ENCODE measurements around the gene EFNA2.
A peak's percentile ranks its signal among the peaks of the same experiment; 100 is the strongest.
"Not testable (repeated sequence)": the region's sequence is repeated elsewhere in the genome, so short reads cannot be mapped to it uniquely, and the experiment has no call there.

EFNA2 gene

DNA sequence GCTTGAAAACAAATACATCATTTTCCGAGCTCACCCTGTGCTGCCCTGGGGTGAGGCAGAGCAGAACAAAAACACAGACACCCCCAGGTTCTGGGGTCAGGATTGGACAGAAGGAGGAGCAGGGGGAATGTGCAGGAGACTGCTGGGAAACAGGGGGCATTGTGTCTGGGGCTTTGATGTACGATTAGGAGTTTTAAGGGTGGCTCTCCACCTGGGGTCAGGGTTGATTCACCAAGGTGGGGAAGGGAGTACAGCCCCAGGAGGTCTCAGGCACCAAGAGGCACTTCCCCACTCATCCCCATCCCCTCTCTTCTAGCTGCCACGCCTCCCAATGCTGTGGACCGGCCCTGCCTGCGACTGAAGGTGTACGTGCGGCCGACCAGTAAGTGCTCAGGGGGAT lies 12.6 kb downstream of the EFNA2 start:
- no peak for DNase-seq (ENCODE audit: low spot score)

DNA sequence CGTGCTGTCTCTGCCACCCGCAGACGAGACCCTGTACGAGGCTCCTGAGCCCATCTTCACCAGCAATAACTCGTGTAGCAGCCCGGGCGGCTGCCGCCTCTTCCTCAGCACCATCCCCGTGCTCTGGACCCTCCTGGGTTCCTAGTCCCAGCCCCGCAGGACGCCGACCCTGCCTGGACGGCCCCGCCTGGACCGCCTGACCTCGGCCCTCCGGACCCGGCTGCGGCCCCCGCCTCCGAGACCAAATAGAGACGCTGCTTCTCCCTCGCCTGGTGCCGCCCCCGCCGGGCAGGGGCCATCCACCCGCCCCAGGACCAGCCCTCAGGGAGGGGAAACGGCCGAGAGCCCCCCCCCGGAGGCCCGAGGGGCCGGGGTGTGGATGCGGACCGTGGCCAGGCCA lies 14.1 kb downstream of the EFNA2 start:
- no peak for DNase-seq (ENCODE audit: low spot score)

DNA sequence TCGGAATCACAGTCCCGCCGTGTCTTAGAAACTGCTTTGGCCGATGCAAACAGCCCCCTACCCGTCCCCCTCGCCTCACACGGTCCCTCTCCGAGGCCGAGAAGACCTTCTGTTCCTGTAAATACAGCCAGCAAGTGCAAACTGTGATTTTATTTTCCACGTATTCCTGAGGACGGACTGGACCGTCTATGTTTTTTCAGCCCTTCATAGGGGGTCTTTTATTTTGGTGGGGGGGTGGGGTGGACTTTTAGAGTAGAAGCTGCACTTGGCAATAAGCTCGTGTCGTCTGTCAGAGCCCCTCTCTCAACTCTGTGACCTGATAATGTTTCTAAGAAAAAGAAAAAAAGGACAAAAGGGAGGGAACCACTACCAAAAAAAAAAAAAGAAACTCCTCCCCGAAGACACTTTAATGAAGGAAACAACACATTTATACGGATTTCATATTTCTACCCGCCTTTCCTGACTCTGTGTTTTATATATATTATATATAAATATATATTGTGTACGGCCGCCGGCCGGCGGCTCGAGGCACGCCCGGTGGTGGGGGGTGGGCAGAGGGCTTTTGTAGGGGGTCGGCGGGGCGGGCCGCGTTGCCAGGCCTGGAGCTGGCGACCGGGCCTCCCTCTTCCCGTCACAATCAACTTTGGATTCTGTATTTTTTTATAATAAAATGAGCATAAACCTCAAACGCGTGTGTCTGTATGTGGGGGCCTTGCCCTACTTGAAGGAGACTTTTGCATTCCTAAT lies 15.2 kb downstream of the EFNA2 start:
- DNase-seq (ENCODE audit: low spot score): no peak

DNA sequence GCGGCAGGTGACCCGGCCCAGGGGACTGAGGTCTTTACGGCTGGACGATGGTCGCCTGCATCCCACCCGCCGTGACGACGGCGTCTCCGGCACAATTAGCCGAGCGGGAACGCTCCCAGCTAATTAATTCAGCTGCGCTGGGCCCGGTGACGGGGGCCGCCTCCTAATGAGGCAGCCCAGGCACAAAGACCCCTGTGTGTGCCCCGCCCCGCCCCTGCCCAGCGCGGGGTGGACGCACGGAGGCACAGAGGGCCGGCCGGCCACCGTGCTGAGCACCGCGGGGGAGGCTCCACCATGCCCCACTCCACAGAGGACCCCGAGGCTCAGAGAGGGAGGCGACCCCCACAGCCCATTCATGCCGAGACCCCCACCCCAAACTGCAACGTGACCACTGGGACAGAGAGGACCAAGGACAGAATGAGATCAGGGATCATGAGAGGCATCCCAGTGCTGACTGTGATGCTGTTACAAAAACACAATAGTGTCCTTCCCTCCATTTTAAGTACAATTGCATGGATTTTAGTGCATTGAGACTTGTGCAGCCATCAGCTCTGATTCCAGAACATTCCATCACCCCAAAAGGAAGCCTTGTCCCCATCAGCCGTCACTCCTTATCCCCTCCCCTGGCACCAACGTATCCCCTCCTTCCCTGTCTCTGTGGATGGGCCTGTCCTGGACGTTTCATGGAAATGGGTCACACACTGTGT lies 17.0 kb downstream of the EFNA2 start:
- DNase-seq (ENCODE audit: low spot score): peak; percentile 78

DNA sequence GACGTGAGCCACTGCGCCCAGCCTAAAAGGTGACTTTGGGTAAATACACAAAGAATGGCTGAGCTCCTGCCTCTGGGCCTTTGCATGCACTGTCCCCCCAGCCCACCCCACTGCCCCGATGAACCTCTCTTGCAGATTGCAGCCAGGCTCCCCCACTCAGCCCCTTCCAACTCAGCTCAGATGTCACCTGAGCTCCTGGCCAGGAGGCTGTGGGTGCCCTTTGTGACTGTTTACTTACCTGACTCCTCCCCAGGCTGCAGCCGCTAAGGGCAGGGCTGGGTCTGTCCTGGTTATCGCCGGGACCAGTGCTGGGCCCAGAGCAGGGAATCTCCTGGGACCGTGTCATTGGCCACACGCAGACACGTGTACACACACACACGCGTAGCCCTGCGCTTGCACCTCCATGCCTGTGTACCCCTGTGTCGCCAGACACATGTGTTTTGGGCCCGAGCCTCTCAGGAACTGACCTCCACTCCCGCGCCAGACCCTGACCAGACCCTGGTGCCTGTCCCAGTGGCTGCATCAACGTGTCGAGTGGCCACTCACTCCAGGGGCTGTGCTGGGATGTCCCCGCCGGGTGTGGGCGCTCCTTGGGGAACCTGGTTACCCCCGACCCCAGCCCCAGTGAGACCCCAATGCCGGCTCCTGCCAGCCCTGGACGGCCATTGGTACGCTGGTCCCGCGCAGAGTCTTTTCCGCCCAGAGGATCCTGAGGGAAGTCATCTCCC lies 18.7 kb downstream of the EFNA2 start:
- no peak for DNase-seq (ENCODE audit: low spot score)

DNA sequence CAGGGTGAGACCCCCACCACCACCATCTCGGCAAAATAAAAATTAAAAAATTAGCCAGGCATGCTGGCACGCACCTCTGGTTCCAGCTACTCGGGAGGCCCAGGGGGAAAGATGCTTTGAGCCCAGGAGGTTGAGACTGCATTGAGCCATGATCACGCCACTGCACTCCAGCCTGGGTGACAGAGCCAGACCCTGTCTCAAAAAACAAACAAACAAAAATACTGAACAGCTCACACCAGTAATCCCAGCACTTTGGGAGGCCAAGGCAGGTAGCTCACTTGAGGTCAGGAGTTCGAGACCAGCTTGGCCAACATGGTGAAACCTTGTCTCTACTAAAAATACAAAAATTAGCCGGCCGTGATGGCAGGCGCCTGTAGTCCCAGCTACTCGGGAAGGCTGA lies 19.7 kb downstream of the EFNA2 start:
- not testable (repeated sequence) for DNase-seq (ENCODE audit: low spot score)

DNA sequence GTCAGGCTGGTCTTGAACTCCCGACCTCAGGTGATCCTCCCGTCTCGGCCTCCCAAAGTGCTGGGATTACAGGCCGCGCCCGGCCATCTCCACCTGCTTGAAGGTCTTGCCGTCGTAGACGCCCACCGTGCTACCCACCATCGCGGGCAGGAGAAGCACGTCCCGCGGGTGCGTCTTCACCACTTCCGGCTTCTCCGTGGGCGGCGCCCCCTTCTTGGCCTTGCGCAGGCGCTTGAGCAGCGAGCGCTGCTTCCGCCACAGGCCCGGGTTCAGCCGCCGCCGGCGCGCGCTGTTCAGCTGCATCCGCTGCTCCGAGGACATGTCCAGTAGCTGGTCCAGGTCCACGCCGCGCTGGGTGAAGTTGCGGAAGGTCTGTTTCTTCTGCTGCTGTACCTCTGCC lies 21.6 kb downstream of the EFNA2 start:
- no peak for DNase-seq (ENCODE audit: low spot score)

DNA sequence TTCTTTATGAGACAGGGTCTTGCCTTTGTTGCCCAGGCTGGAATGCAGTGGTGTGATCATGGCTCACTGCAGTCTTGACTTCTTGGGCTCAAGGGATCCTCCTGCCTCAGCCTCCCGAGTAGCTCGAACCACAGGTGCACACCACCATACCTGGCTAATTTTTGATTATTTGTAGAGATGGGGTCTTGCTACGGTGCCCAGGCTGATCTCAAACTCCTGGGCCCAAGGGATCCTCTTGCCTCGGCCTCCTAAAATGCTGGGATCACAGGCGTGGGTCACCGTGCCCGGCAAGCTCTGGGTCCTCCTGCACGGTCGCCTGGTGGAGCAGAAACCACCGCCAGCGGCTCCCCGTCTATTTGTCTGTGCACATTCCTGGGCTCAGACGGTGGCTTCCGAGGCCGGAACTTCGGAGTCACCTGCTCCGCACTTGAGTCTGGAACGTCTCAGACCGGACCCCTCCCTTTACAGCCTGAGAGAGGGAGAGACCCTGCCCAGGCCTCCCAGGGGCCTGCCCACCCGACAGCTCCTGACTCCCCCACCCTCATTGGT lies 22.2 kb downstream of the EFNA2 start:
- DNase-seq (ENCODE audit: low spot score): no peak

DNA sequence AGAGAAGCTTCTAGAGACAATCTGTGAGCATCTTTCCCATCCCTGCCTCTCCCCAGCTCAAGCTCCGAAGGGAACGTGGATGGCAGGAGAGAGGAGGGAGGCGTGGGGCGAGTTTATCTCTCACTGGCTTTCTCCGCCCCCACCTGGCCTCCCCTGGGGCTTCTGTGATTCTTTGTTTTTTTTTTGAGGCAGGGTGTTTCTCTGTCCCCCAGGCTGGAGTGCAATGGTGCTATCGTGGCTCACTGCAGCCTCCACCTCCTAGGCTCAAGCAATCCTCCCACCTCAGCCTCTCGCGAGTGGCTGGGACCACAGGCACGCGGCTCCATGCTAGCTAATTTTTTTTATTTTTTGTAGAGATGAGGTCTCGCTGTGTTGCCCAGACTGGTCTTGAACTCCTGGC lies 23.0 kb downstream of the EFNA2 start:
- DNase-seq (ENCODE audit: low spot score): no peak

DNA sequence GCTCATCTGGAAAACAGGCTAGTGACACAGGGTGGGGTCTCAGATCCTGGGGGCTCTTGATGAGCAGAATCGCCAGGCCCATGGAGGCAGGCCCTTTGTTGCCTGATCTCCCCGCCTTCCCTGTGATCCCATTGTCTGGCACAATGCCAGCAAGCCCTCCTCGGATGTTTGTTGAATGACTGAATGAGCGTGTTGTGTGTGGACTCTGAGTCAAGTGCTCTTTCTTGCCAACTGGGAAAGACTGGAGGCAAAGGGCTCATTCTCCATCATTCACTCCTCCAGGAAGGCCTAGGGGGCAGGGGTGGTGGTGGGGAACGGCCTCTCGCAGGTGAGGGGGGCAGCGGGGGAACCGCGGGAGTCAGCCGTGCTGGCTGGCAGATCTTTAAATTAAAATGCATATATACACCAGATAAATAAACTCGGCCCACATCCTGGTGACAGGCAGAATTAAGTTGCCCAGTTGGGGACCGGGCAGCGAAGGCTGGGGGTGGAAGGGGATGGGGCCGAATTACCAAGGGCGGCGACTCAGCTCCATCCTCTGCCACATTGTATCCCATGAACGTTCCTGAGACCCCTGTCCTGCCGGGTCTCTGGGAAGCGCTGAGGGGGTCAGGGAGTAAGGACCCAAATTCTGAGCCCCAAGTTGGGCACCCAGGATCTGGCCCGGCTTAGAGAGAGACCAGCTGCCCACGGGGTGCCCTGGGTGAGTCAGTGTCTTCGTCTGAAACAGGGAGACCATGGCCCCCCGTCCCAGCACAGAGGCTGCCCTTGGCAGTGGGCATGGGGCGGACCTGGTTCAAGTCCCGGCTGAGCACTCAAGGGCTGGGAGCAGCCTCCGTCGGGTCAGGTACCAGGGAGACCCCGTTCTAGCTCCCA lies 24.5 kb downstream of the EFNA2 start:
- DNase-seq (ENCODE audit: low spot score): no peak

DNA sequence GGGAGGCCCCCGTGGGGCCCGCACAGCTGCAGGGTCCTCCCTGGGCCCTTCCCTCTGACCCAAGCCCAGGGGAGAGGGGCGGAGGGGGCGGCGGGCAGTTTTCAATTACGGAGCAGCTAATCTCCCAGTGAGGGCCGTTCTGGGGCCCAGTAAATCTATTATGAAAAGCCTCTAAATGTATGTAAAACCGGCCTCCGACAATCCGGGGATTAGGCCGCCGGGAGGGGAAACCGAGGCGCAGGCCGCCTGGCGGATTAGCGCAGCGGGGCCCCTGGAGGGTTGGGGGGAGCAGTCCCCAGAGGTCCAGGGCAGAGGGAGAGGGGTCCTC lies 25.1 kb downstream of the EFNA2 start:
- DNase-seq (ENCODE audit: low spot score): no peak

DNA sequence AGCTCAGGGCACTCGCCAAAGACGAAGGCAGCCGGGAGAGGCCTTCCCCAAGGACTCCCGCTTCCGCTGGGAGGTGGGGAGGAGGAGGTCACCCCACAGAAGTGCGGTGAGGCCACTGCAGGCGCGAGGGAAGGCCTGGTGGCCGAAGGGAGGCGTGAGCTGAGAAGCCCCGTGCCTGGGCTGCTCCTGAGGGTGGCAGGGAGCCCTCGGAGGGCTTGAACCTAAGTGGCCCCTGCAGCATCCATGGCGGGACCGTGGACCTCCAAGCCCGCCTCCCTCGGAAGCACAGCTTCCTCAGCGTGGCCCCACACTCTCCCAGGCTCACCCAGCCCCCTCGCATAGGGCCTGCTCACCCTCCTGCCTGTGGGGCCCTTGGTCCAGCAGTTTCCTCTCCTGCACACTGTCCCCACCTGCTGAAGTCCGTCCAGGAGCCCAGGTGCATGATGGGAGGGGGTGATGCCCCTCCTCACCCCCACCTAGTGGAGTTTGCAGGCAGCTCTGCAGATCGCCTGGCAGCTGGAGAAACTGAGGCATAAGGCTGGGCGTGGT lies 25.9 kb downstream of the EFNA2 start:
- DNase-seq (ENCODE audit: low spot score): no peak

DNA sequence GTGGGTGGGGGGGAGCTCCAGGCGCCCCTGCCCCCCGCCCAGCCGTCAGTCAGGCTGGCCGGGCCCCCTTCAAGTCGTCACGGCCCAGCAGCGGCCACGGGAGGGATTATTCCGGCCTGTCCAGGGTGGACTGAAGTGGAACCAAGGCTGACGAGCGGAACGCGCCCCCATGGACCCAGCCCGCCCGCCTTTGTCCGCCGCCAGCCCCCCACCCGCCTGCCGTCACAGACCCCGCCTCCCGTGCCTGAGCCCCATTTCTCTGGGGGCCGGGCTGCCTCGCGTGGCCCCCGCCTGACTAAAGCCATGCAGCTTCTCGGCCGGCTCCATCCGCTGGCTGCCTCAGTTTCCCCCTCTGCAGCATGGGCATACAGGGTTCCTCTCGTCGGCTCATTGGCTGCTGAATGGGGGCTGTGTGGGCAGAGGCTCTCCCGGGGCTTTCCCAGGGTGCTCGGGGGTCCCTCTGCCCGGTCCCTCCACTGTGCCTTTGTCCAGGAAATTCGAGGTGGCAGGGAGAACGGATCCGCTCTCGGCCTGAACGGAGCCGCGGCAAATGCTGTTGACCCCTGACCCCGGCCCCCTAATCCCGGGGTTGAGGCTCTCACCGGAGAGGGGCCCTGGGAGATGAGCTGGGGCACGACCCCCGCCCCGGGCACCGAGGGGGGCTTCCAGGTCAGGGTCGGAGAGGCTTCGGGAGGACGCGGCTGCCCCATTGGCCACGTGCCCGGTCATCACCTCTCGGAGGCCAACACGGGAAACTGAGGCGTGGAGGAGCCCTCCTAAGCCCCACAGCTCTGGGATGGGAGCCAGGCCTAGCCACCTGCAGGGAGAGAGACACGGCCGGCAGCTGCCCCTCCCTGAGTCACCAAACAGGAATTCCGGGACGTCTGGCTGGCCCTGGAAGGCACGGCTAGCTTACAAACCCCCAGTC lies 27.4 kb downstream of the EFNA2 start:
- no peak for DNase-seq (ENCODE audit: low spot score)

DNA sequence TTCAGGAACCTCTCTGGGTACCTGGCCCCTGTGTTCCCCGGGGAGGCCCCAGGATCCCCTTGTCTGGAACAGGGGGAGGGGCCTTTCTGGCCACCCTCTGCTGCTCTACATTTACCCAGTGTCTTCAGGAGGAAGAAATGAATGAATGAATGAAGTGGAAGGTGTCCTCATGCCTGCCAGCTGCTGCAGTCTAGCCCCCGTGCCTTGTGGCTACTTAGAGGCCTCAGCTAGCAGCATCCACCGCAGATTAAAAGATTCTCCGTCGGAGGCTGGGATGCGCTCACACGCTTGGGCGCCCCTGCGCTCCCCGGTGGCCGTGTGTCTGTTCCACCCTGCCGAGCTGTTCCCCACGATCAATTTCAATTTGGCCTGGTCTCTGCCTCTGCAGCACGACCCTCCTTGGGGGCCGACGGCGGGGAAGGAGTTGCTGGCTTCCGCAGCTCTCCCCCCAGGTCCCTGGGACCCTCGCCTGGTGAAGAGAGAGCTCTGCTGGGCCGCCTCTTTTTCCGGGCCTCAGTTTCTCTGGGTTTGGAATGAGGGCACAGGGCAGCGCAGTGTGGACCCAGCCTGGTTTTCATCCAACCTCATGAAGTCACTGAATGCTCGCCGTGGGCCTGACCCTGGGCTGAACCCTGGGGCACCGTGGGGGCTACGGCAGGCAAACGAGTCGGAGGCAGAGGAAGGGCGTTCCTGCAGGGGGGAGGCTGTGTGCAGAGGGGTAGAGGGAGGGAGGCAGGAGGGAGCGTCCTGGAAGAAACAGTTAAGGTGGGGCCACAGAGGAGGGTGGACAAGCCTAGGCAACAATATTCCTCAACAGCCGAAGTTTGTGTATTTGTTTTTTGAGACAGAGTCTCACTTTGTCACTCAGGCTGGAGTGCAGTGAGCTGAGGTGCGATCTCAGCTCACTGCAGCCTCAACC lies 28.3 kb downstream of the EFNA2 start:
- no peak for DNase-seq (ENCODE audit: low spot score)

DNA sequence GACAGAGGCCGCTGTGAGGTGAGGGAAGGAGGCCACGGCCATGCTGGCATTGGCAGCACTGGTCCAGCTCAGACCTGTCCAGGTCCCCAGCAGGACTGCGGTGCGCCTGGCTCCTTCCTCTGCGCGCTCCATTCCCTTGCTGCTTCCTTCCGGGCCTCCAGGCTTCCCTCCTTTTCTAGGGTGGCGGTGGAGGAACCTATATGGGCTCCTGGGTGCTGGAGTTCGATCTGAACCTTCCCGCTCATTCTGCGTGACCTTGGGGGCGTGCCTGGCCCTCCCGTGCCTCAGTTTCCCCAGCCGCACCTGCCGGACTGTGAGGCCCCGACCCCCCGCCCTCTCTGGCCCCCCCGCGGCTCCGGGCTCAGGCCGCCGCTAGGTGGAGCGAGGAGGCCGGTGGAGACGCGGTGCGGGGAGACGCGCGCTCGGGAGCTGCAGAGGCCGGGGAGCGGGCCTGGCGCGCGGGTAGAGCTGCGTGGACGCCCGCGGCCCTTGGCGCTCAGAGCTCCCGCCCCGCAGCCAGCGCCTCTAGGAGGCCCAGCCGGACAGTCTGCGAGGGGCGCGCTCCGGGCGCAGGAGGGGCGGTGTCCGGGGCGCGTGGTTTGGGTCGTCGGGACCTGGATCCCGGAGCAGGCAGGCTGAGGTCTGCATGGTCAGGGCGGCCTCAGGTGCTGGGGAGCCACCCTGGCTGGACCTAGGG lies 29.9 kb downstream of the EFNA2 start:
- DNase-seq (ENCODE audit: low spot score): peak; percentile 62

DNA sequence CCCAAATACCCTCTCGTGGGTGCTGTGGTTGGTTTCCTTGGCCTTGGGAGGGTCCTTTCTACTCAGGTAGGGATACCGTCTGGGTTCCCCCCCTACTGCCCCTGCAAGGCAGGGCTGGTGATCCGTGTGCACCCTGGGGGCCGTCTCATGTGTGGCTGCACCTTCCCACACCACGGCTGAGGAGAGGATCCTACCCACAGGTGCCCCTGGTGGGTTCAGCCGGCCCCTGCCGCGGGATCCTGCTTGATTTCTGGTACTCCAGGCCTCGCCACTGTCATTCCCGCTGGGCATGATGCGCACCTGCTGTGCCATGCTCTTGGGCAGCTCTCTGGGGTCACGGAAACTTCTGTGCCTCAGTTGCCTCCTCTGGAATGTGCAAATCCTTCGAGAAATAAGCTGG lies 30.8 kb downstream of the EFNA2 start:
- no peak for DNase-seq (ENCODE audit: low spot score)

DNA sequence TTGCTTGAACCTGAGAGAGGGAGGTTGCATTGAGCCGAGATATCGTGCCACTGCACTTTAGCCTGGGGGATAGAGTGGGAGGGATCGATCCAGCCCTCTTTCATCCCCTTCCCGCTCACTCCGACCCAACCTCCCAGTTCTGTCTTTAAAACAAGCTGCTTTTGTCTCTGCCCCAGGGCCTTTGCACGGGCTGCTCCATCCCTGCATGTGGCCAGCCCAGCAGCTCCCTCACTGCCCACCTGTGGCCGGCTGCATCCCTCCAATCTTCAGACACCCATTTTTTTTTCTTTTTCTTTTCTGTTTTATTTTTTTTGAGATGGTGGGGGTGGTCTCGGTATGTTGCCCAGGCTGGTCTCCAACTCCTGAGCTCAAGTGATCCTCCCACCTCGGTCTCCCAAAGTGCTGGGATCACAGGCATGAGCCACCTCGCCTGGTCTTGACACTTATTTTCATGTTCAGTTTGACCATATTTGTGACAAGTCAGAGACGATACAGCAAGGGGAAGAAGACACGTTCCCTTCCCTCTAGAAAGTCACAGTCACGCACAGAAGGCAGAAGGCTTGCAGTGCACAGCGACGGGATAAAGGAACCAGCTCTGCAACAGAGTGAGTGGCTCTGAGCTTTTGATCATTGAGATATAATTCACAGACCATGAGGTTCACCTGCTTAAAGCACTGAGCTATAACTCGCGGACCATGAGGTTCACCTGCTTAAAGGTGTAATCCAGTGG lies 31.8 kb downstream of the EFNA2 start:
- no peak for DNase-seq (ENCODE audit: low spot score)
